Right kidney (tissue), 1 donor: ENCODE results near the gene ADGRB2.

Source experiments
- DNase-seq: peaks from one replicate; pipeline ENCODE4 v3.0.0-alpha.2; 2016

Gene ADGRB2

DNA sequence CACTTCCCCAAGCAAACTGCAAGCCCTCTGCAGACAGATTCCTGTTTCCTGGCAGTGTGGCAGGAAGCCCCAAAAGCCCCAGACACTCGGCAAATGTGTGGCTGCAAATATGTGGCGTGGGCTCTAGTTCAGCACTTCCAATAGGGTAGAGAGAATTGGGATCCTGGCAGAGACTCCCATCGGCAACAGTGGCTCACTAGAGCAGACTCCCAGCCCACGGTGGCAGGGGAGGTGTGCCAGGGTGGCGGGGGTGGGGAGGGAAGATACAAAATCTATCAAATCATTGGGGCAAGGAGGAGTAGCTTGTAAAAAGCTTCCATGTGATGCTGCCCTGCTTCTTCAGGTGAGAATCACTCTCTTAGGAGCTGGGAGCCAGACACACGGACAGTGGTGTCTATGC lies 86.2 kb downstream of the ADGRB2 start:
- no peak for DNase-seq

DNA sequence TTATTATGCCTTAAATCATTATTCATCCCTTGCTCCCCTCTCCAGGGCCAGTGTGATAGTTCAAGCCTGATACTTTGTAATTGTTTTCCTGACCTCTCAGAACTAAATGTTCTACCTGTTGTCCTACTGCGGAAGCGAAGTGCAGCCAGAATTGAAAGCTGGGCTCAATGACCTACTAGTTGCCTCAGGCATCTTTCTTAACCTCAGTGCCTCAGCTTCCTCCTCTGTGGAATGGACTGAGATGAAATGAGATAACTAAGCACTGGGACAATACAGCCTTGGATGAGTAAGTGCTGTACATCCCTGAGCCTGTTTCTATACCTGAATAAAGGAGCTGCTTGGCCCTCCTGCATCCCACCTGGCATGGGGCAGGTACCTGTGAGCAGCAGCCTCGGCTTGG lies 86.7 kb downstream of the ADGRB2 start:
- DNase-seq, result no peak
